Activated T-cell treated with anti-CD3 and anti-CD28 coated beads, Interleukin-2, amount 50 U/mL, for 48 hours (primary cell): ENCODE results near the gene UACA.
"Not testable (repeated sequence)": the region's sequence is repeated elsewhere in the genome, so short reads cannot be mapped to it uniquely, and the experiment has no call there.

Experiments
- DNase-seq, 2 experiments: peaks; one replicate each; pipeline ENCODE4 v3.0.0-alpha.2; 2020

The UACA gene

DNA sequence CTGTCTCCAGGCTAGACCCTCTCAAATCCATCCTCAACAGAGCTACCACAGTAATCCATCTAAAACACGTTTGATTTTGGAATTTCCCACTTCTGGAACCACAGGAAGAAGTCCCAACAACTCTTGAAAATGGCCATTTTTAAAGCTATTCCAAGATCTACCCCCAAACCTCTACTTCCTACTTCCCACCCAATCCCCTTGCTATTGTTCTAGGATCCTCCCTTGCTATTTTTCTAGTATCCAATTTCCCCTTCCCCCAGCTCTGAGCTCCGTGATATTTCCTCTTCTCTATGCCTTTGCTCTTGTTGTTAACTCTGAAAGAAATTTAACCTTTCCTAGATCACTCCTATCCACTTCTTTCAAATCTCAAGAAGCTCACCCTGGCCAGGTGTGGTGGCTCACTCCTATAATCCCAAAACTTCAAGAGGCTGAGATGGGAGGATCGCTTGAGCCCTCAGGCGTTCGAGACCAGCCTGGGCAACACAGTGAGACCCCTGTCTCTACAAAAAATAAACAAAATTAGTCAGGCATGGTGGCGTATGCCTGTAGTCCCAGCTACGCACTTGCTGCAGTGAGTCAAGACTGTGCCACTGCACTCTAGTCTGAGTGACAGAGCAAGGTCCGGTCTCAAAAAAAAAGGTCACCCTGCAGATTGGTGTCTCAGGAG is 13.0 kb downstream of the UACA start:
- no peak for DNase-seq

DNA sequence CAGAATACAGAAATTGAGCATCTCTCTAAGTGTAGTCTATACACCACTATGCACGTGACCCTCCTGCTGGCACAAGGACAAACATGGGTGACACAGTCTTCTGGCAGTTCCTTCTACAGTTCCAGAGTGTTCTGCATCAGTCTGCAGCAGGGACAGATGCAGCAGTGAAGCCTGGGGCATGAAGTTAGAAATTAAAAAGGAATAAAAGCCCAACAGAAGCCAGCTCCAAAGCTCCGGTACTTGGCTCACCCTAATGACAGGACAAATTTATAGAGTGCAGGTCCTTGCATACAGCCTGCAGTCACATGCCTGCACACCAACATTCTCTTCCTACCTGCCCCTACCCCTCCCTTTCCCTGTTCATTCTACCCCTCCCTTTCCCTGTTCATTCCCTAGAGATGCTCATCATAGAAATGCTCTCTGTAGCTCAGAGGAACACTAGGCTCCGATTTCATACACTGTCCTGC is 15.0 kb downstream of the UACA start:
- DNase-seq, result no peak

DNA sequence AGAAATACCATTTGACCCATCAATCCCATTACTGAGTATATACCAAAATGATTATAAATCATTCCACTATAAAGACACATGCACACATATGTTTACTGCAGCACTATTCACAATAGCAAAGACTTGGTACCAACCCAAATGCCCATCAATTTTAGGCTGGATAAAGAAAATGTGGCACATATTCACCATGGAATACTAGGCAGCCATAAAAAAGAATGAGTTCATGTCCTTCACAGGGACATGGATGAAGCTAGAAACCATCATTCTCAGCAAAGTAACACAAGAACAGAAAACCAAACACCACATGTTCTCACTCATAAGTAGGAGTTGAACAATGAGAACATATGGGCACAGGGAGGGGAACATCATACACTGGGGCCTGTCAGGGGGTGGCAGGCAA is 16.8 kb downstream of the UACA start:
- DNase-seq, result not testable (repeated sequence)

DNA sequence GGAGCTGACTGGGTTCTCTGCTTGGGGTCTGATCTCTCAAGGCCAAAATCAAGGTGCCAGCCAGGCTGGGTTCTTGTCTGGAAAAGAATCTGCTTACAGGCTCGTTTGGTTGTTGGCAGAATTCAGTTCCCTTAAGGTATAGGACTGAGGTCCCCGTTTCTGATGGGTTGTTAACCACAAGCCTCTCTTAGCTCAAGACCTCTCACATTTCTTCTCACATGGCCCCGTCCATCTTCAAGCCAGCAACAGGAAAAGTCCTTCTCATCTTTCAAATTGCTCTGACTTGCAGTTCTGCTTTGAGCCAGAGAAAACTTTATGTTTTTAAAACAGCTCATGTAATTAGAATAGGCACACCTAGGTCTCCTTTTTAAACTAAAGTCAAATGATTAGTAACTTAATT is 20.4 kb downstream of the UACA start:
- no peak for DNase-seq

DNA sequence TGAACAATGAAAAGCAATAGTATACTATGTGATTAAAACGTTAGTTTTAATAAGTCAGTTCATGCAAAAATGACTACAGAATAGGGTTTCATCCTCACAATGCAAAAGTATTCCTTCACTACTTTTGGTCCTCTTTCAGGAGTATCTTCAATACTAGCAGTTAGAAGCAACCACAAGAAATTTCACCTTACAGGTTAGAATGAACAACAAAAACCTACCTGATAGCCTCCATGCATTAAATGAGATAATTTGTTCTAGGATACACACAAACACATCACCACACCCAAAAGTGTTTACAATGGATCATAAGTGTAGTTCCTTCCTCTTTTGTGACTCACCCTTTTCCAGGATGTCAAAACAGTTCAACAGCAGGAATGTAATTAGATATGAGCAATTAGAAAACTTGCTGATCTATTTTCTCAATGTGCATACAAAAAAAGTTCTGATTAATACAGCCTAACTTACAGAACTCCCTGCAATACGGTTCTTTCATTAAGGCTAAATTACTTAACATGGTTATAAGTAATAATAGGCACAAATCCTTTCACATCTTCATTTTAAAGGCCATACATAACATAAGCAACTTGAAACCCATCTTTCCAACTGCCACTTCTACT is 21.6 kb downstream of the UACA start:
- DNase-seq, result no peak

DNA sequence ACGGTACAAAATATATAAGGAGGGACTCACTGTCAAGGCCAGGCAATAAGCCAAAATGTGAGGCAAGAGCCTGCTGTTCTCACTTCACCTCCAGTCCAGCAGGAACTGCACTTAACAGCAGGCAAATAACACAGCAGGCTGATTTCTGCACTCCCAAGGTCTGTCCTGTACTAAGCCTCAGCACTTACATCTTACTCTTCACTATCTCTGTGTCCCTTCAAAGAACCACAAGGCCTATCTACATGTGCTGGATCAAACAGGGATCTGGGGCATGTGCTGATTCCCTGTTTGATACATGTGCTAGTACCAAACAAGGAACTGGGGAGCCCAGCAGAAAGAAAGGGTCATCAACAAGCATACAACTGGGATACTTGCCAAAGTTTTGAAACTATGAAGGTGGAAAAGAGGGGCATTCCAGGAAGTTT is 22.2 kb downstream of the UACA start:
- no peak for DNase-seq

DNA sequence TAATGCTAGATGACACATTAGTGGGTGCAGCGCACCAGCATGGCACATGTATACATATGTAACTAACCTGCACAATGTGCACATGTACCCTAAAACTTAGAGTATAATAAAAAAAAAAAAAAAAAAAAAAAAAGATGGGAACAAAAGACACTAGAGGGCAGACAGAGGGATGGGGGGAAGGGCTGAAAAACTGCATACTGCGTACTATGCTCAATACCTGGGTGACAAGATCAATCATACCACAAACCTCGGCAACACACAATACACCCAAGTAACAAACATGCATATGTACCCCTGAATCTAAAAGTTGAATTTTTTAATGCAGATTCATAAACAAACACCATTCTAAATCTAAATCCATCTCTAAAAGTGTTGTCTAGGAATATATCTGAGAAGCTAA is 28.3 kb downstream of the UACA start:
- DNase-seq, result not testable (repeated sequence)

GRCh38 chr15:70729164-70729563 is 34.2 kb downstream of the UACA start:
- no peak for DNase-seq

DNA sequence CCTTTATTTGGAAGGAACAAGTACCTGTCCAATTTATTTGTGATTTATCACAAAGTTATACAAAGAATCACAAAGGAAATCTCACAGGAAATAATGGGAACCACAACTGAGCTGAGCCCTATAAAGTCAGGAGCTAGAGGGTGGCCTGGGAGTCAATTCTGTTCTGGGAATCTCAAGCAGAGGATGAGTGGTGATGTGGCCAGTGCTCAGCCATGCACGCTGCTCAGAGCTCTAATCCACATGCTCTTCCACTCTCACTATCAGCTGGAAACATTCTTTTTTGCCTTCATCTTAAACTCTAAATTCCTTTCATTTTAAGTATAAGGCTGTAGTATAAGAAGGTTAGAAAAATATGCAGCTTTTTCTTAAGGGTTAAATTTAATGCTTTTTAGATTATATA is 36.6 kb downstream of the UACA start:
- DNase-seq, result no peak

DNA sequence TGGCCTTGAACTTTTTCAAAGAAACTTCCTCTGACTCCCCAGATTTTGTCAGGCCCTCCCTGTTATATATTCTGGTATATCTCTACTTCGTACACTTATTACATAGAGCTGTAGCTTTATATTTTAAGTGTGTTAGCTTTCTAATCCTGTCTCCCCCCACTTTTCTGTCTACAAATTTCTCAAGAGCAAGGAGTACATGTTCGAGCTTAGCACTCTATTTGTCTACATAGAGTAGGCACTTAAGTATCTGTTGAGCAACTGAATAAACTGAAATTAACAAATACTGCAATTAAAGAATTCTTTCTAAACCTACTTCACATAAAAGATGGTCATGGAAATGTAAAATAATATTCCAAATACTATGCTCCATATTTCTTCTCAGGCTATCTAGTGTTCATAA is 39.4 kb downstream of the UACA start:
- no peak for DNase-seq

DNA sequence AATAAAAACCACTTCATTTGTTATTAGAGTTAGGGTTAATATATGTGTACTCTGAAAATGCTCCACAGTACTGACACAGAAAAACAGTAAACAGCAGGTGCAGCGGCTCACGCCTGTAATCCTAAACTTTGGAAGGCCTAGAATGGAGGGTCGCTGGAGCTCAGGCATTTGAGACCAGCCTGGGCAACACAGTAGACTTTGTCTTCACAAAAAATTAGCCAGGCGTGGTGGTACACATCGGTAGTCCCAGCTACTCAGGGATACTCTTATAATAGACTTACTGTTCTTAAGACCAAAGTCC is 40.3 kb downstream of the UACA start:
- no peak for DNase-seq

DNA sequence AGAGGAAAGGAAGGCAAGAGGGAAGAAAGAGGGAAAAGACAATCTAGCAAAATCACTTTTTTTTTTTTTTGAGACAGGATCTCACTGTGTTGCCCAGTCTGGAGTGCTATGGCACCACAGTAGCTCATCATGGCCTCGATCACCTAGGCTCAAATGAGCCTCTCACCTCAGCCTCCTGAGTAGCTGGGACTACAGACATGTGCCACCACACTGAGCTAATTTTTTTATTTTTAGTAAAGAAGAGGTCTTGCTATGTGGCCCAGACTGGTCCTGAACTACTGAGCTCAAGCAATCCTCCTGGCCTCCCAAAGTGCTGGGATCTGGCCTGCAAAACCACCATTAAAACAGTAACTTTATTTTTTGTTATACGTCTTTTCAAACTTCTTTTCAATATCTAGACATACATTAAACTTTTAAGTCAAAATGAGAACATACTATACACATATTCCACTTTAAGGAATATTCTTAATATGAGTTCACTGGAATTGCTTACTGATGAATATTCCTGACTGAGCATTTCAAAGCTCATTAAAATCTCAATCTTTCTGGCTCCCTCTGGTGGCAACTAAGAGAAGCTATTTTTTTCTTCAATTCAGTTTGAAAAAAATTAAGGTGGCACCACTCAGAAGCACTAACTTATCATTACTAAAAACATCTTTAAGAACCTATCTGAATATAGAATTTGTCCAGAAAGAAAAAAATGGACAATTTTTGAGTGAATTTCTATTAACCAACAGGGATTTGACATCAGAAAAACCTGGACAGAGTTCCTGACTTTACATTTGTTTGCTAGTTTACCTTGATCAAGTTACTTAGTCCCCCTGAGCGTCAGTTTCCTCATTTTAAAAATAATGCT is 40.9 kb downstream of the UACA start:
- DNase-seq, result no peak

DNA sequence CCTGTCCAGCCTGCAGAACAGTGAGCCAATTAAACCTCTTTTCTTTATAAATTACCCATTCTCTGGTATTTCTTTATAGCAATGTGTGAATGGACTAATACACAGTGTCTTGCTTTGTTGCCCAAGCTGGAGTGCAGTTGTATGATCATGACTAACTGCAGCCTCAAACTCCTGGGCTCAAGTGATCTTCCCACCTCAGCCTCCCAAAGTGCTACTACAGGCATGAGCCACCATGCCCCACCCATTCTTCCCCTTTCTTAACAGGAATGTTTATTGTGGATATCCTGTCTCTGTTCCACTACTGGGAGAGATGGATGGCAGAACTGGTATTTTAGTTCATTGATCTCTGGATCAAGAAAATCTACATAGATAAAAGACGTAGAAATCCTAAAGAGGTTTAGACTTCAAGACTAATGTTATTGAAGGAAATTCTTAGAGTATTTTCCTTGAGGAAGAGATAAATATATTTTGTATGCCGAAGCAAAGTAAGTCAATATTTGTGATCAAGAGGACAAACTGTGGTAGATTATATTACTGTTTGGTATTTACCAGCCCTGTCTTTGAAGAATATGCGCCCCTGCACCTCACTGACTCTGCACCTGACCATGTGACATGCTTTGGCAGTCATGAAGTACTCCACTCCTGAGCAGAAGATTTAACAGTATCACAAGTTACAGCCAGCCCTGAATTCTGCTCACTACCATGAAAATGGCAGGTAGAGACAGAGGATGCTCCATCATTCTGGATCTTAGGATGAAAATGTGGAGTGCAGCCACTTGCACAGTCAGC is 42.9 kb downstream of the UACA start:
- DNase-seq, result no peak

DNA sequence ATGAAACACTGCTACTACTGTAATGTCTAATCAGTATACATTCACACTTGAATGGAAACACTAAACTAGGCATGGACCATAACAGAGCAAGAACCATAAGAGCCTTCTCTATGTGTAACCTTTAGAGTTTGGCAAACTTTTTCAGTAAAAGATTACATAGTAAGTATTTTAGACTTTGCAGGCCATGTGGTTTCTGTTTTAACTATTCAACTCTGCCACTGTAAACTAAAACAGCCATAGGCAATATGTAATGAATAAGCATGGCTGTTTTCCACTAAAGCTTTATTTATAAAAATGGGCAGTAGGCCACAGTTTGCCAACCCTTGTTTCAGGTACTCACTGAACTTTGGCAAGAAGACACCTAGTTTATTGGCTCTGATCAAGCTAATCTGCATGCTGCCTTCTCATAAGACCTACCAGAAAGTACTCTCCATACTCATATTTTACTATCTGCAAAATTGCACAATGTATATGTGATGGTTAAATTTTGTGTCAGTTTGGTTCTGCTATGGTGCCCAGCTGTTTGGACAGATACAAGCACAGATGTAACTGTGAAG is 46.0 kb downstream of the UACA start:
- no peak for DNase-seq

GRCh38 chr15:70715840-70716485 is 47.4 kb downstream of the UACA start:
- DNase-seq, result no peak

DNA sequence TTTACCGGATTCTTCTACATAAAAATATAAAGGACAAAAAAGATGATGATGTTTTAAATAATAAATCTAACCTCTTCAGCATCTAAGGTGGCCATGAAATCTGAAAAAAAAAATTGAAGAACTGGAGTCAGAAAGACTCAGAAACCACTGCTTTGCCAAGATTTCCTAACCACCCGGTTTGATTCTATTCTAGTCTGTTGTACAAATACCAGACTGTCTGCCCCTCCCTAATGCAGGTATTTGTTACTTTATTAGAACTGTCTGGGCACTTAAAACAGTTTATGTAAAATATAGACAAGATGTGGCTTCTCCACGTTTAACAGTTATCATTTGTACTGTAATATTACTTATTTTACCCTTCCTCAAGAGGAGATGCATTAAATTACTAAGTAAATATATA is 48.8 kb downstream of the UACA start:
- no peak for DNase-seq

GRCh38 chr15:70714015-70714414 is 49.3 kb downstream of the UACA start:
- no peak for DNase-seq

GRCh38 chr15:70712271-70712670 is 51.1 kb downstream of the UACA start:
- no peak for DNase-seq

DNA sequence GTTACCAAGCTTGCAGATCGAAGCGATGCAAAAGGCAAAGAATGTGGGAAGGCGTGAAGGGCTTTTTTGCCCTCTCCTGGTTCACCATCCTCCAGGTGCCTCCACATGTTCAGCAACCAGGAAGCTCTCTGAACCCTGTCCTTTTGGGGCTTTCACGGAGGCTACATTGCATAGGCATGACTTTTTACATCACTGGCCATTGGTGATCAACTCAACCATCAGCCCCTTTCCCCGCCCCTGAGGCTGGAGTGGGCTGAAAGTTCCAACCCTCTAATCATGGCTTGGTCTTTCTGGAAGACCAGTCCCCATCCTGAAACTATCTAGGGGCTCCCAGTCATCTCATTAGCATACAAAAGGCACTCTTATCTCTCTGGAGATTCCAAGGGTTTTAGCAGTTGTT is 52.6 kb downstream of the UACA start:
- DNase-seq, result no peak

- no peak for DNase-seq
These were observed 54.5 kb downstream of the UACA start for GRCh38 chr15:70708839-70709238.

GRCh38 chr15:70707686-70708300 is 55.6 kb downstream of the UACA start:
- DNase-seq, result no peak

- DNase-seq, result no peak
These were observed 58.6 kb downstream of the UACA start for GRCh38 chr15:70704731-70705130.
